NCI-H526 (cell line): Measurements from ENCODE around the gene EIF4EBP3.

Source experiments
- DNase-seq, 2 experiments: peaks; one replicate each; lab custom pipeline; 2025; lab: John Stamatoyannopoulos, UW

EIF4EBP3 gene

GRCh38 chr5:140547508-140548299 is at the start of gene EIF4EBP3:
EIF4EBP3 (plus strand) TSS chr5:140547662; CDS start chr5:140547738, 76 bp downstream.
- DNase-seq, result peak; percentile 83 to 96

GRCh38 chr5:140497897-140498296 is 49.6 kb upstream of the EIF4EBP3 start:
- DNase-seq, result no peak

GRCh38 chr5:140498591-140498990 is 48.9 kb upstream of the EIF4EBP3 start:
- no peak for DNase-seq

GRCh38 chr5:140502834-140503233 is 44.6 kb upstream of the EIF4EBP3 start:
- DNase-seq, result no peak

- no peak for DNase-seq
Observed at GRCh38 chr5:140509898-140510297, 37.6 kb upstream of the EIF4EBP3 start.

- no peak for DNase-seq
Observed at GRCh38 chr5:140513124-140513523, 34.3 kb upstream of the EIF4EBP3 start.

GRCh38 chr5:140524003-140524402 is 23.5 kb upstream of the EIF4EBP3 start:
- DNase-seq, result no peak

- DNase-seq, result no peak
Observed at GRCh38 chr5:140540227-140540626, 7.2 kb upstream of the EIF4EBP3 start.

GRCh38 chr5:140542972-140543371 is 4.5 kb upstream of the EIF4EBP3 start:
- DNase-seq, result no peak

- DNase-seq, result no peak
Observed at GRCh38 chr5:140544986-140545385, 2.5 kb upstream of the EIF4EBP3 start.

GRCh38 chr5:140545606-140546005 is 1.9 kb upstream of the EIF4EBP3 start:
- DNase-seq, result no peak

GRCh38 chr5:140546851-140547507 is 483 bp upstream of the EIF4EBP3 start:
- no peak for DNase-seq

GRCh38 chr5:140548300-140548688 is 832 bp downstream of the EIF4EBP3 start:
- DNase-seq, result no peak

- no peak for DNase-seq
Observed at GRCh38 chr5:140548791-140549190, 1.3 kb downstream of the EIF4EBP3 start.

- DNase-seq, result no peak
Observed at GRCh38 chr5:140549237-140550144, 2.0 kb downstream of the EIF4EBP3 start.

- no peak for DNase-seq
Observed at GRCh38 chr5:140550147-140551079, 3.0 kb downstream of the EIF4EBP3 start.

- DNase-seq, result no peak
Observed at GRCh38 chr5:140551872-140552271, 4.4 kb downstream of the EIF4EBP3 start.

GRCh38 chr5:140553657-140554056 is 6.2 kb downstream of the EIF4EBP3 start:
- DNase-seq, result no peak

GRCh38 chr5:140554454-140554853 is 7.0 kb downstream of the EIF4EBP3 start:
- no peak for DNase-seq

- DNase-seq, result no peak
Observed at GRCh38 chr5:140555747-140556312, 8.4 kb downstream of the EIF4EBP3 start.

- DNase-seq, result no peak
Observed at GRCh38 chr5:140556438-140556837, 9.0 kb downstream of the EIF4EBP3 start.
